SK-N-SH treated with all-trans-retinoic acid at 6 μM for 48 hours (cell line): ENCODE data around the gene DST.

ENCODE experiments used
- ATAC-seq: fragments of 200-7000 bp; cut with Tn5 transposase; 3 replicates; pipeline ENCODE4 v1.9.1; 2020; ENCODE audit warnings: mild to moderate bottlenecking, moderate library complexity
- ARNTL ChIP-seq: fragments of 450-650 bp; formaldehyde crosslinking; IDR thresholded peaks from 2 replicates; pipeline ENCODE4 v1.5.0; 2020; ENCODE audit warnings: low read depth, mild to moderate bottlenecking, moderate library complexity, borderline replicate concordance
- CSDC2 ChIP-seq: fragments of 250-450 bp; sonication (Bioruptor Pico); IDR thresholded peaks from 2 replicates; pipeline ENCODE4 v1.5.0; 2020; ENCODE audit warnings: mild to moderate bottlenecking, moderate library complexity
- ESRRG ChIP-seq: fragments of 250-450 bp; sonication (Bioruptor Pico); IDR thresholded peaks from 2 replicates; pipeline ENCODE4 v1.6.1; 2021; ENCODE audit warnings: mild to moderate bottlenecking
- GLIS3 ChIP-seq: fragments of 250-450 bp; sonication (Bioruptor Pico); IDR thresholded peaks from 2 replicates; pipeline ENCODE4 v1.5.0; 2020; ENCODE audit warnings: mild to moderate bottlenecking, moderate library complexity
- ISL1 ChIP-seq: fragments of 250-450 bp; sonication (Bioruptor Pico); IDR thresholded peaks from 2 replicates; pipeline ENCODE4 v2.1.2; 2022; ENCODE audit warnings: mild to moderate bottlenecking, moderate library complexity
- OSR1 ChIP-seq: fragments of 250-450 bp; sonication (Bioruptor Pico); IDR thresholded peaks from 2 replicates; pipeline ENCODE4 v1.8.0; 2022; ENCODE audit warnings: moderate library complexity, mild to moderate bottlenecking, inconsistent platforms
- PPARA ChIP-seq: fragments of 250-450 bp; sonication (Bioruptor Pico); IDR thresholded peaks from 2 replicates; pipeline ENCODE4 v1.5.0; 2020; ENCODE audit warnings: mild to moderate bottlenecking, borderline replicate concordance
- RARB ChIP-seq: fragments of 250-450 bp; sonication (Bioruptor Pico); IDR thresholded peaks from 2 replicates; pipeline ENCODE4 v1.8.0; 2021; ENCODE audit warnings: mild to moderate bottlenecking, moderate library complexity
- SNAI2 ChIP-seq: fragments of 250-450 bp; sonication (Bioruptor Pico); IDR thresholded peaks from 2 replicates; pipeline ENCODE4 v1.5.0; 2020; ENCODE audit warnings: mild to moderate bottlenecking, moderate library complexity
- TCF4 ChIP-seq: fragments of 250-450 bp; sonication (Bioruptor Pico); IDR thresholded peaks from 2 replicates; pipeline ENCODE4 v1.8.0; 2021; ENCODE audit warnings: mild to moderate bottlenecking, moderate library complexity, borderline replicate concordance
- TOX ChIP-seq: fragments of 250-450 bp; sonication (Bioruptor Pico); IDR thresholded peaks from 2 replicates; pipeline ENCODE4 v1.8.0; 2021; ENCODE audit warnings: mild to moderate bottlenecking, moderate library complexity, borderline replicate concordance
- ZFP30 ChIP-seq: fragments of 450-650 bp; formaldehyde crosslinking; IDR thresholded peaks from 2 replicates; pipeline ENCODE4 v1.5.0; 2022; ENCODE audit warnings: mild to moderate bottlenecking, moderate library complexity
- ZNF565 ChIP-seq: fragments of 450-650 bp; formaldehyde crosslinking; conservative IDR thresholded peaks from 2 replicates; pipeline ENCODE4 v1.5.0; 2020; ENCODE audit warnings: low read depth, mild to moderate bottlenecking, moderate library complexity
- ZNF70 ChIP-seq: fragments of 450-650 bp; formaldehyde crosslinking; IDR thresholded peaks from 2 replicates; pipeline ENCODE4 v1.5.0; 2020; ENCODE audit warnings: mild to moderate bottlenecking, moderate library complexity
- ZNF8 ChIP-seq: fragments of 450-650 bp; formaldehyde crosslinking; IDR thresholded peaks from 2 replicates; pipeline ENCODE4 v1.5.0; 2020; ENCODE audit warnings: mild to moderate bottlenecking, moderate library complexity
- TF ChIP-seq, protein P1 (sequence below): fragments of 250-450 bp; sonication (Bioruptor Pico); IDR thresholded peaks from 2 replicates; pipeline ENCODE4 v1.8.0; 2021; ENCODE audit warnings: low read depth, mild to moderate bottlenecking, moderate library complexity, borderline replicate concordance
- TF ChIP-seq, protein P2 (sequence below): fragments of 250-450 bp; sonication (Bioruptor Pico); IDR thresholded peaks from 2 replicates; pipeline ENCODE4 v1.5.1; 2021; ENCODE audit warnings: mild to moderate bottlenecking, moderate library complexity
- TF ChIP-seq, protein P3 (sequence below): fragments of 250-450 bp; sonication (Bioruptor Pico); IDR thresholded peaks from 2 replicates; pipeline ENCODE4 v1.8.0; 2020; ENCODE audit warnings: mild to moderate bottlenecking, moderate library complexity, borderline replicate concordance
- TF ChIP-seq, protein P4 (sequence below): fragments of 250-450 bp; sonication (Bioruptor Pico); IDR thresholded peaks from 2 replicates; pipeline ENCODE4 v1.5.1; 2020; ENCODE audit warnings: low read depth, mild to moderate bottlenecking, moderate library complexity
- TF ChIP-seq, protein P5 (sequence below): fragments of 250-450 bp; sonication (Bioruptor Pico); IDR thresholded peaks from 2 replicates; pipeline ENCODE4 v1.5.0; 2020; ENCODE audit warnings: mild to moderate bottlenecking, moderate library complexity

Gene DST

DNA sequence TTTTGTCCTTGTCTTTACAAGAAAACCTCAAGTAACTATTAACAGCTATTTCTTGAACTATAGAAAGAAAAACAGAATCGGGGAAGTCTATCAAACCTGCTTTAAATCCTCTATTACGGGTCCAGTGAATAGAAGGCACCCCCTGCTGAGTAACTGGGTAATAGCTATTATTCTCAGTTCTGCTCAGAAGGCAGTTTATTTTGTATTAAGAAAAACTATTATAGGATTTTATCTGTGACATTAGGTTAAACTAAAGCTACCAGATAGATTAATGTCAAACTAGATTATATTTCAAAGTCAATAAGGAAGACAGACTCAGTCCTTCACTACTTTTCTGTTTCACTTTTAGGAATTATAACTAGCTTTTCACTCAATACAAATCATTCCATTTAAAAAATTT, 93.7 kb downstream of the DST start:
- peak; percentile 81 for ATAC-seq
- TF ChIP-seq, protein P1, sequence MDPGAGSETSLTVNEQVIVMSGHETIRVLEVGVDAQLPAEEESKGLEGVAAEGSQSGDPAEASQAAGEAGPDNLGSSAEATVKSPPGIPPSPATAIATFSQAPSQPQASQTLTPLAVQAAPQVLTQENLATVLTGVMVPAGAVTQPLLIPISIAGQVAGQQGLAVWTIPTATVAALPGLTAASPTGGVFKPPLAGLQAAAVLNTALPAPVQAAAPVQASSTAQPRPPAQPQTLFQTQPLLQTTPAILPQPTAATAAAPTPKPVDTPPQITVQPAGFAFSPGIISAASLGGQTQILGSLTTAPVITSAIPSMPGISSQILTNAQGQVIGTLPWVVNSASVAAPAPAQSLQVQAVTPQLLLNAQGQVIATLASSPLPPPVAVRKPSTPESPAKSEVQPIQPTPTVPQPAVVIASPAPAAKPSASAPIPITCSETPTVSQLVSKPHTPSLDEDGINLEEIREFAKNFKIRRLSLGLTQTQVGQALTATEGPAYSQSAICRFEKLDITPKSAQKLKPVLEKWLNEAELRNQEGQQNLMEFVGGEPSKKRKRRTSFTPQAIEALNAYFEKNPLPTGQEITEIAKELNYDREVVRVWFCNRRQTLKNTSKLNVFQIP = no peak
- TF ChIP-seq, protein P2, sequence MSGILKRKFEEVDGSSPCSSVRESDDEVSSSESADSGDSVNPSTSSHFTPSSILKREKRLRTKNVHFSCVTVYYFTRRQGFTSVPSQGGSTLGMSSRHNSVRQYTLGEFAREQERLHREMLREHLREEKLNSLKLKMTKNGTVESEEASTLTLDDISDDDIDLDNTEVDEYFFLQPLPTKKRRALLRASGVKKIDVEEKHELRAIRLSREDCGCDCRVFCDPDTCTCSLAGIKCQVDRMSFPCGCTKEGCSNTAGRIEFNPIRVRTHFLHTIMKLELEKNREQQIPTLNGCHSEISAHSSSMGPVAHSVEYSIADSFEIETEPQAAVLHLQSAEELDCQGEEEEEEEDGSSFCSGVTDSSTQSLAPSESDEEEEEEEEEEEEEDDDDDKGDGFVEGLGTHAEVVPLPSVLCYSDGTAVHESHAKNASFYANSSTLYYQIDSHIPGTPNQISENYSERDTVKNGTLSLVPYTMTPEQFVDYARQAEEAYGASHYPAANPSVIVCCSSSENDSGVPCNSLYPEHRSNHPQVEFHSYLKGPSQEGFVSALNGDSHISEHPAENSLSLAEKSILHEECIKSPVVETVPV (CRISPR knock-in tag) = no peak
- no peak for TF ChIP-seq TOX
- TF ChIP-seq, protein P3, sequence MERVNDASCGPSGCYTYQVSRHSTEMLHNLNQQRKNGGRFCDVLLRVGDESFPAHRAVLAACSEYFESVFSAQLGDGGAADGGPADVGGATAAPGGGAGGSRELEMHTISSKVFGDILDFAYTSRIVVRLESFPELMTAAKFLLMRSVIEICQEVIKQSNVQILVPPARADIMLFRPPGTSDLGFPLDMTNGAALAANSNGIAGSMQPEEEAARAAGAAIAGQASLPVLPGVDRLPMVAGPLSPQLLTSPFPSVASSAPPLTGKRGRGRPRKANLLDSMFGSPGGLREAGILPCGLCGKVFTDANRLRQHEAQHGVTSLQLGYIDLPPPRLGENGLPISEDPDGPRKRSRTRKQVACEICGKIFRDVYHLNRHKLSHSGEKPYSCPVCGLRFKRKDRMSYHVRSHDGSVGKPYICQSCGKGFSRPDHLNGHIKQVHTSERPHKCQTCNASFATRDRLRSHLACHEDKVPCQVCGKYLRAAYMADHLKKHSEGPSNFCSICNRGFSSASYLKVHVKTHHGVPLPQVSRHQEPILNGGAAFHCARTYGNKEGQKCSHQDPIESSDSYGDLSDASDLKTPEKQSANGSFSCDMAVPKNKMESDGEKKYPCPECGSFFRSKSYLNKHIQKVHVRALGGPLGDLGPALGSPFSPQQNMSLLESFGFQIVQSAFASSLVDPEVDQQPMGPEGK (CRISPR knock-in tag) = no peak
- no peak for TF ChIP-seq PPARA (CRISPR knock-in tag)
- TF ChIP-seq SNAI2 = no peak
- TF ChIP-seq ISL1 (CRISPR knock-in tag) = peak; percentile 65
- no peak for TF ChIP-seq ARNTL

DNA sequence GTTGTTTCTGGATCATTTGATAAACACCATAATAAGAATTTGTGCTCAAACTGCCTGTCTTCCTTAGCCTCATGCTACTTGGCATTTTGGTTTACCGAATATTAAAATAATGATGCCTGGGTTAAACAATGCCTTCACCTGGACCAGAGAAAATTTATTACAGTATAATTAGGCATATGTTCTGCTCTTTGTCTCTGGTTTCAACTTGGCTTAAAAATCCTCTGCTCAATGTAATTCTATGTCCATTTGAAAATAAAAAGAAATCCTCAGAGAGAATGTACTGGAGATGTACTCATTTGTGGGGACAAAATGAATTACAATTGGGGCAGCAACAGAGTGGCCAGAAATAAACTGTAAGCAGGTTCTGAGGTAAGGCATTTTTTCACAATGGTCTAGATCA, 95.0 kb downstream of the DST start:
- TF ChIP-seq, protein P3 (CRISPR knock-in tag) = no peak
- TF ChIP-seq GLIS3 (no peak), SNAI2 (no peak), PPARA (CRISPR knock-in tag) (no peak), RARB (CRISPR knock-in tag) (no peak), ZNF8 (no peak), ZNF70 (CRISPR knock-in tag) (no peak), TCF4 (CRISPR knock-in tag) (no peak), OSR1 (CRISPR knock-in tag) (no peak), ZFP30 (no peak), CSDC2 (no peak), ZNF565 (CRISPR knock-in tag) (no peak), ESRRG (CRISPR knock-in tag) (no peak), ISL1 (CRISPR knock-in tag) (no peak), ARNTL (no peak)
- TF ChIP-seq, protein P4, sequence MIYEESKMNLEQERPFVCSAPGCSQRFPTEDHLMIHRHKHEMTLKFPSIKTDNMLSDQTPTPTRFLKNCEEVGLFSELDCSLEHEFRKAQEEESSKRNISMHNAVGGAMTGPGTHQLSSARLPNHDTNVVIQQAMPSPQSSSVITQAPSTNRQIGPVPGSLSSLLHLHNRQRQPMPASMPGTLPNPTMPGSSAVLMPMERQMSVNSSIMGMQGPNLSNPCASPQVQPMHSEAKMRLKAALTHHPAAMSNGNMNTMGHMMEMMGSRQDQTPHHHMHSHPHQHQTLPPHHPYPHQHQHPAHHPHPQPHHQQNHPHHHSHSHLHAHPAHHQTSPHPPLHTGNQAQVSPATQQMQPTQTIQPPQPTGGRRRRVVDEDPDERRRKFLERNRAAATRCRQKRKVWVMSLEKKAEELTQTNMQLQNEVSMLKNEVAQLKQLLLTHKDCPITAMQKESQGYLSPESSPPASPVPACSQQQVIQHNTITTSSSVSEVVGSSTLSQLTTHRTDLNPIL (CRISPR knock-in tag) = no peak
- TF ChIP-seq, protein P2 (CRISPR knock-in tag) = no peak
- TF ChIP-seq, protein P5, sequence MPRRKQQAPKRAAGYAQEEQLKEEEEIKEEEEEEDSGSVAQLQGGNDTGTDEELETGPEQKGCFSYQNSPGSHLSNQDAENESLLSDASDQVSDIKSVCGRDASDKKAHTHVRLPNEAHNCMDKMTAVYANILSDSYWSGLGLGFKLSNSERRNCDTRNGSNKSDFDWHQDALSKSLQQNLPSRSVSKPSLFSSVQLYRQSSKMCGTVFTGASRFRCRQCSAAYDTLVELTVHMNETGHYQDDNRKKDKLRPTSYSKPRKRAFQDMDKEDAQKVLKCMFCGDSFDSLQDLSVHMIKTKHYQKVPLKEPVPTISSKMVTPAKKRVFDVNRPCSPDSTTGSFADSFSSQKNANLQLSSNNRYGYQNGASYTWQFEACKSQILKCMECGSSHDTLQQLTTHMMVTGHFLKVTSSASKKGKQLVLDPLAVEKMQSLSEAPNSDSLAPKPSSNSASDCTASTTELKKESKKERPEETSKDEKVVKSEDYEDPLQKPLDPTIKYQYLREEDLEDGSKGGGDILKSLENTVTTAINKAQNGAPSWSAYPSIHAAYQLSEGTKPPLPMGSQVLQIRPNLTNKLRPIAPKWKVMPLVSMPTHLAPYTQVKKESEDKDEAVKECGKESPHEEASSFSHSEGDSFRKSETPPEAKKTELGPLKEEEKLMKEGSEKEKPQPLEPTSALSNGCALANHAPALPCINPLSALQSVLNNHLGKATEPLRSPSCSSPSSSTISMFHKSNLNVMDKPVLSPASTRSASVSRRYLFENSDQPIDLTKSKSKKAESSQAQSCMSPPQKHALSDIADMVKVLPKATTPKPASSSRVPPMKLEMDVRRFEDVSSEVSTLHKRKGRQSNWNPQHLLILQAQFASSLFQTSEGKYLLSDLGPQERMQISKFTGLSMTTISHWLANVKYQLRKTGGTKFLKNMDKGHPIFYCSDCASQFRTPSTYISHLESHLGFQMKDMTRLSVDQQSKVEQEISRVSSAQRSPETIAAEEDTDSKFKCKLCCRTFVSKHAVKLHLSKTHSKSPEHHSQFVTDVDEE = no peak
- TF ChIP-seq, protein P1 = no peak
- no peak for ATAC-seq
